K562 (cell line): Measurements from ENCODE around the gene QKI. TPM values are rescaled to one million over a fixed set of nuclear protein-coding genes. Genes with fewer than 3 reads are reported as not detected.
A peak's percentile ranks its signal among the peaks of the same experiment; 100 is the strongest.

Experiments
- ASH1L ChIP-seq: fragments of 450-650 bp; IDR thresholded peaks from 2 replicates; pipeline ENCODE4 v1.6.1; 2018; ENCODE audit warnings: borderline replicate concordance, mild to moderate bottlenecking, low read depth; ENCODE audit not compliant: partially characterized antibody
- BRF2 ChIP-seq: IDR thresholded peaks from 3 replicates; pipeline ENCODE4 v1.6.1; 2011; ENCODE audit warnings: borderline replicate concordance, mild to moderate bottlenecking; ENCODE audit not compliant: insufficient read length, insufficient read depth
- MAFF ChIP-seq: IDR thresholded peaks from 2 replicates; pipeline ENCODE4 v1.6.1; 2012; ENCODE audit warnings: low read length, improper control_type of control experiment
- MAFG ChIP-seq: fragments of 450-650 bp; conservative IDR thresholded peaks from 2 replicates; pipeline ENCODE4 v1.6.1; 2016; ENCODE audit warnings: missing genetic modification characterization, missing compliant biosample characterization
- MAFK ChIP-seq: IDR thresholded peaks from 2 replicates; pipeline ENCODE4 v1.6.1; 2011; ENCODE audit warnings: low read length, improper control_type of control experiment
- NEUROD1 ChIP-seq: fragments of 150-350 bp; IDR thresholded peaks from 2 replicates; pipeline ENCODE4 v1.6.1; 2014; ENCODE audit warnings: borderline replicate concordance, low read length, low read depth; ENCODE audit not compliant: partially characterized antibody
- ZBTB8A ChIP-seq: fragments of 450-650 bp; IDR thresholded peaks from 2 replicates; pipeline ENCODE4 v1.6.1; 2018; ENCODE audit warnings: mild to moderate bottlenecking, moderate library complexity; ENCODE audit not compliant: partially characterized antibody
- ZNF23 ChIP-seq: fragments of 250-450 bp; sonication (Bioruptor Pico); IDR thresholded peaks from 2 replicates; pipeline ENCODE4 v1.4.0; 2020; ENCODE audit warnings: mild to moderate bottlenecking
- ZNF316 ChIP-seq: fragments of 450-650 bp; IDR thresholded peaks from 2 replicates; pipeline ENCODE4 v1.6.1; 2016
- ZNF384 ChIP-seq: IDR thresholded peaks from 2 replicates; pipeline ENCODE4 v1.6.1; 2012; ENCODE audit warnings: low read depth, low read length, improper control_type of control experiment
- polyA plus RNA-seq, 8 experiments: library from polyadenylated mRNA; depleted of rRNA in 4 of 8; stranded (reverse) in 5 of 8; unstranded in 3 of 8; fragments of >200 nt; fragmentation: Nextera tagmentation in 2 of 8; fragmentation: Illumina TruSeq in 1 of 8; extraction: Ambion mirVana in 2 of 8; extraction: Trizol in 1 of 8; gene quantifications; 2 replicates each; pipeline versions ENCODE4 v1.2.1 to v1.2.3, GENCODE V29; 2011 to 2014; ENCODE audit warnings: inconsistent platforms in 1 of 8, missing spikeins in 1 of 8
- total RNA-seq, 7 experiments: library from RNA; depleted of rRNA in 6 of 7; stranded (reverse); fragments of >200 nt in 6 of 7; fragmentation: Illumina TruSeq in 2 of 7; extraction: Trizol in 2 of 7; gene quantifications; 2 replicates each; pipeline versions ENCODE4 v1.2.1 to v1.2.3, GENCODE V29; 2011 to 2021; ENCODE audit warnings: low replicate concordance in 1 of 7
- TF ChIP-seq, protein P1 (sequence below): fragments of 200-800 bp; sonication (Bioruptor generic); IDR thresholded peaks from 2 replicates; pipeline ENCODE4 v1.6.1; 2017; ENCODE audit warnings: missing genetic modification characterization, missing compliant biosample characterization

Gene QKI
- total and polyA plus RNA-seq, 9 of the 15 experiments (the other 6 are each of a cell fraction or from before 2014, with no cell fraction given): 20.4 to 215 (median 123) TPM

- no peak for TF ChIP-seq NEUROD1
- TF ChIP-seq ZBTB8A: no peak
- TF ChIP-seq MAFG (tag): peak; percentile 83
- peak; percentile 96 for TF ChIP-seq ZNF316
- peak; percentile 94 for TF ChIP-seq MAFF
- no peak for TF ChIP-seq ZNF23
- no peak for TF ChIP-seq BRF2
- TF ChIP-seq ZNF384: no peak
- TF ChIP-seq, protein P1, sequence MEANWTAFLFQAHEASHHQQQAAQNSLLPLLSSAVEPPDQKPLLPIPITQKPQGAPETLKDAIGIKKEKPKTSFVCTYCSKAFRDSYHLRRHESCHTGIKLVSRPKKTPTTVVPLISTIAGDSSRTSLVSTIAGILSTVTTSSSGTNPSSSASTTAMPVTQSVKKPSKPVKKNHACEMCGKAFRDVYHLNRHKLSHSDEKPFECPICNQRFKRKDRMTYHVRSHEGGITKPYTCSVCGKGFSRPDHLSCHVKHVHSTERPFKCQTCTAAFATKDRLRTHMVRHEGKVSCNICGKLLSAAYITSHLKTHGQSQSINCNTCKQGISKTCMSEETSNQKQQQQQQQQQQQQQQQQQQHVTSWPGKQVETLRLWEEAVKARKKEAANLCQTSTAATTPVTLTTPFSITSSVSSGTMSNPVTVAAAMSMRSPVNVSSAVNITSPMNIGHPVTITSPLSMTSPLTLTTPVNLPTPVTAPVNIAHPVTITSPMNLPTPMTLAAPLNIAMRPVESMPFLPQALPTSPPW (CRISPR knock-in tag): no peak
- TF ChIP-seq MAFK: peak; percentile 95
- no peak for TF ChIP-seq ASH1L
These were observed 153.8 kb downstream of the QKI start (continued) for GRCh38 chr6:163568275-163568674.
